Loucy (cell line): Measurements from ENCODE around the gene SLC12A4.
"Not testable (repeated sequence)": the region's sequence is repeated elsewhere in the genome, so short reads cannot be mapped to it uniquely, and the experiment has no call there.

Experiments used
- H2AFZ ChIP-seq: fragments of 200-600 bp; sonication (generic); 2 replicates; pipeline ENCODE4 v1.6.0; 2016; ENCODE audit warnings: antibody characterized with exemption, mild to moderate bottlenecking, low read length, moderate library complexity
- H3F3A ChIP-seq: fragments of 200-600 bp; 2 replicates; pipeline ENCODE4 v1.6.0; 2016; ENCODE audit warnings: antibody characterized with exemption, low read depth, mild to moderate bottlenecking
- H3K27me3 ChIP-seq: fragments of 200-600 bp; sonication (generic); 2 replicates; pipeline ENCODE4 v1.6.1; 2014; ENCODE audit warnings: low read length, mild to moderate bottlenecking; ENCODE audit not compliant: insufficient read depth, poor library complexity, severe bottlenecking
- H3K36me3 ChIP-seq: fragments of 200-600 bp; sonication (generic); 2 replicates; pipeline ENCODE4 v1.6.1; 2016; ENCODE audit warnings: low read length; ENCODE audit not compliant: insufficient read depth
- H3K4me1 ChIP-seq: fragments of 200-600 bp; sonication (generic); 2 replicates; pipeline ENCODE4 v1.5.1; 2014; ENCODE audit warnings: low read length, mild to moderate bottlenecking; ENCODE audit not compliant: insufficient read depth, poor library complexity, severe bottlenecking
- H3K4me2 ChIP-seq: fragments of 200-600 bp; sonication (generic); 2 replicates; pipeline ENCODE4 v1.6.0; 2014; ENCODE audit warnings: antibody characterized with exemption, low read length, low read depth, mild to moderate bottlenecking; ENCODE audit not compliant: poor library complexity, severe bottlenecking
- H3K4me3 ChIP-seq: fragments of 200-600 bp; sonication (generic); 2 replicates; pipeline ENCODE4 v1.5.1; 2014; ENCODE audit warnings: low read length, mild to moderate bottlenecking, mixed read lengths; ENCODE audit not compliant: poor library complexity, severe bottlenecking
- H3K79me2 ChIP-seq: fragments of 200-600 bp; sonication (generic); 2 replicates; pipeline ENCODE4 v1.6.1; 2014; ENCODE audit warnings: low read length; ENCODE audit not compliant: insufficient read depth
- H3K9ac ChIP-seq: fragments of 200-600 bp; sonication (generic); 2 replicates; pipeline ENCODE4 v1.6.0; 2014; ENCODE audit warnings: mild to moderate bottlenecking, low read depth, low read length, moderate library complexity; ENCODE audit not compliant: poor library complexity, severe bottlenecking
- H3K9me2 ChIP-seq: fragments of 200-600 bp; sonication (generic); replicated peaks from 2 replicates; pipeline ENCODE4 v1.6.1; 2016; ENCODE audit warnings: low read depth, low read length, mixed read lengths
- H3K9me3 ChIP-seq: fragments of 200-600 bp; sonication (generic); 2 replicates; pipeline ENCODE4 v1.6.1; 2014; ENCODE audit warnings: mild to moderate bottlenecking, antibody characterized with exemption, low read length, low read depth; ENCODE audit not compliant: insufficient read depth
- H4K20me1 ChIP-seq: fragments of 200-600 bp; sonication (generic); 2 replicates; pipeline ENCODE4 v1.6.0; 2014; ENCODE audit warnings: antibody characterized with exemption, low read length, mild to moderate bottlenecking; ENCODE audit not compliant: insufficient read depth, poor library complexity, severe bottlenecking
- EZH2phosphoT487 ChIP-seq: fragments of 200-600 bp; IDR thresholded peaks from 2 replicates; pipeline ENCODE4 v1.6.1; 2018; ENCODE audit warnings: antibody characterized with exemption, mild to moderate bottlenecking, moderate library complexity, borderline replicate concordance
- TF ChIP-seq, protein P1 (sequence below): fragments of 200-600 bp; sonication (generic); conservative IDR thresholded peaks from 2 replicates; pipeline ENCODE4 v1.5.1; 2014; ENCODE audit warnings: mild to moderate bottlenecking, antibody characterized with exemption, low read length

The SLC12A4 gene

DNA sequence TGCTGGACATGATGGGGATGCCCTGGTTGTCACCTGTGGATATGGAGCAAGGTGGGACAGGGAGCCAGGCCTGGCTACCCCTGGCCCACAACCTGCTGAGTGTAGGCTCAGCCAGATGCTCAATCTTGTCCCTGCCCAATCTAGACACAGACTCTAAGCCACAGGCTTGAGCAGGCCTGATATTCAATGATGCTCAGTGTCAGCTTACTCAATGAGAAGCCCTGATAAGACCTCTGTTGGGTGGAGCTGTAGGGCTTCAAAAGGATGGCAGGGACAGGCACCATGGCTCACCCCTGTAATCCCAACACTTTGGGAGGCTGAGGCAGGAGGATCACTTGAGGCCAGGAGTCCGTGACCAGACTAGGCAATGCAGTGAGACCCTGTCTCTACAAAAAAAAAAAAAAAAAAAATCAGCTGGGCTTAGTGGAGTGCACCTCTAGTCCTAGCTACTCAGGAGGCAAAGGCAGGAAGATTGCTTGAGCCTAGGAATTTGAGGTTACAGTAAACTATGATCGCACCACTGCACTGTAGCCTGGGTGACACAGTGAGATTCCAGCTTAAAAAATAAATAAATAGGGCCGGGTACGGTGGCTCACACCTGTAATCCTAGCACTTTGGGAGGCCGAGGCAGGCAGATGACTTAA is 27.9 kb downstream of the SLC12A4 start:
- no peak overlapping the region for H3K4me3 ChIP-seq
- no peaks in the 10 kb centered on the region for H3K9me2 ChIP-seq
- TF ChIP-seq EZH2phosphoT487: no peak
- TF ChIP-seq, protein P1, sequence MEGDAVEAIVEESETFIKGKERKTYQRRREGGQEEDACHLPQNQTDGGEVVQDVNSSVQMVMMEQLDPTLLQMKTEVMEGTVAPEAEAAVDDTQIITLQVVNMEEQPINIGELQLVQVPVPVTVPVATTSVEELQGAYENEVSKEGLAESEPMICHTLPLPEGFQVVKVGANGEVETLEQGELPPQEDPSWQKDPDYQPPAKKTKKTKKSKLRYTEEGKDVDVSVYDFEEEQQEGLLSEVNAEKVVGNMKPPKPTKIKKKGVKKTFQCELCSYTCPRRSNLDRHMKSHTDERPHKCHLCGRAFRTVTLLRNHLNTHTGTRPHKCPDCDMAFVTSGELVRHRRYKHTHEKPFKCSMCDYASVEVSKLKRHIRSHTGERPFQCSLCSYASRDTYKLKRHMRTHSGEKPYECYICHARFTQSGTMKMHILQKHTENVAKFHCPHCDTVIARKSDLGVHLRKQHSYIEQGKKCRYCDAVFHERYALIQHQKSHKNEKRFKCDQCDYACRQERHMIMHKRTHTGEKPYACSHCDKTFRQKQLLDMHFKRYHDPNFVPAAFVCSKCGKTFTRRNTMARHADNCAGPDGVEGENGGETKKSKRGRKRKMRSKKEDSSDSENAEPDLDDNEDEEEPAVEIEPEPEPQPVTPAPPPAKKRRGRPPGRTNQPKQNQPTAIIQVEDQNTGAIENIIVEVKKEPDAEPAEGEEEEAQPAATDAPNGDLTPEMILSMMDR: no peak
- H3K36me3 ChIP-seq: no peaks in the 10 kb centered on the region
- no peaks in the 10 kb centered on the region; the same call in 1 of the 2 replicates for H3F3A ChIP-seq
- peaks cover 19% of the 10 kb centered on the region for H3K4me1 ChIP-seq
- no peak overlapping the region for H3K4me2 ChIP-seq
- H3K27me3 ChIP-seq: no peaks in the 10 kb centered on the region
- no peaks in the 10 kb centered on the region for H3K9me3 ChIP-seq
- H3K79me2 ChIP-seq: peaks cover 24% of the 10 kb centered on the region
- H3K9ac ChIP-seq: no peak overlapping the region
- H2AFZ ChIP-seq: no peak overlapping the region
- H4K20me1 ChIP-seq: no peaks in the 10 kb centered on the region

DNA sequence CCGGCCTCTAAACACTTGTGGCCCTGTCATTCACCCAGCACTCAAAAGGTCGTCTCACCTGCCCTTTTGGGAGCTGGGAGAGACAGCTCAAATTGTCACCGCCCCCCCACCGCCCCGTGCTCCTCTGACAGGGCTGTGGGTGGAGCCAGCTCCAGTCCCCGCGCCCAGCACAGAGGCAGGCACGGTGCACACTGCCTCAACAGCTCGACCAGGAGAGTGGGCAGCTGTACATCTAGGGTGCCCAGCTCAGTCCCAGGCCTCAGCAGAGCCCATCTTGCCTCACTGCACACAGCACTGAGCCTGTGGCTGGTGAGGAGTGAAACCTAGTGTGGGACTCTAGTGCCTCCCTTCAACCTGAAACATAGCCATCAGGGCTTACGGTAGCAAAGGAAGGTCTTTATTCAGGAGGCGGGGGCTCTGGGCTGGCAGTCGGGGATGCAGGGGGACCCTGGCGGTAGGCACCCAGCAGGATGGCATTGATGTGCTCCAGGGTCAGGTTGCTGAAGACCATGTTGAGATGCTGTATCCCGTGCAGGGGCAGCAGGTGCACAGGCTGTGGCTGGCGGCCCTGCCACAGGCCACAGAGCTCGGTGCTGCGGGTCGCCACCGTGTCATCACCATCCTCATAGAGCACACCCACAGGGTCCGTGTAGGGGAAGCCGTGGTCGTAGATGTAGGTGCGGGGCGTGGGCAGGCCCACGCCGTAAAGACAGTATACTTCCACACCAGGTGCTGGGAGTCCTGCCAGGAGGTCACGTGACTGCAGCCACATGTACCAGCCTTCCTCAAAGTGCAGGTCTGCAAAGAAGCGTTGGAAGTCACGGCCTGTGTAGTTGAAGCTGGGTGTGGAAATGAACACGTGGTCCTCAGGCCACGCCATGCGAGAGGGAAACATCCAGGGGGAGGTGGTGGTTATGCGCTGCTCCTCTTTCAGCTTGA is 28.7 kb downstream of the SLC12A4 start:
- H3K4me3 ChIP-seq: no peak overlapping the region
- no peak overlapping the region for H2AFZ ChIP-seq
- H3K9ac ChIP-seq: no peak overlapping the region
- no peak overlapping the region for H3K4me2 ChIP-seq
- peaks cover 30% of the 10 kb centered on the region for H3K79me2 ChIP-seq
- no peaks in the 10 kb centered on the region; the same call in 1 of the 2 replicates for H3F3A ChIP-seq
- no peaks in the 10 kb centered on the region for H3K9me2 ChIP-seq
- peaks cover 24% of the 10 kb centered on the region for H3K4me1 ChIP-seq
- H3K9me3 ChIP-seq: no peaks in the 10 kb centered on the region
- no peaks in the 10 kb centered on the region for H3K27me3 ChIP-seq
- H3K36me3 ChIP-seq: no peaks in the 10 kb centered on the region
- TF ChIP-seq, protein P1: no peak
- H4K20me1 ChIP-seq: peaks cover 7% of the 10 kb centered on the region

DNA sequence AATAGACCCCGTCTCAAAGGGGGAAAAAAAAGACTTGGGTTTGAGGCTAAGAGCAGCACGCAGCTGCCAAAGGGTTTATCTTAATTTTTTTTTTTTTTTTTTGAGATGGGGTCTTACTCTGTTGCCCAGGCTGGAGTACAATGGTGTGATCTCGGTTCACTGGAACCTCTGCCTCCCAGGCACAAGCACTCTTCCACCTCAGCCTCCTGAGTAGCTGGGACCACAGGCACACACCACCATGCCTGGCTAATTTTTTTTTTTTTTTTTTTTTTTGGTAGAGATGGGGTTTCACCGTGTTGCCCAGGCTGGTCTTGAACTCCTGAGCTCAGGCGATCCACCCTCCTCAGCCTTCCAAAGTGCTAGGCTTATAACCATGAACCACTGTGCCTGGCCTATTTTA is 30.7 kb downstream of the SLC12A4 start:
- Histone ChIP-seq H3K4me2 (peak overlapping the region; percentile 84), H3K9ac (peak overlapping the region; percentile 96), H3K4me1 (peaks cover 24% of the 10 kb centered on the region), H3K4me3 (peak overlapping the region; percentile 80), H3K79me2 (peaks cover 30% of the 10 kb centered on the region)
- not testable (repeated sequence) for H4K20me1 ChIP-seq, H2AFZ ChIP-seq, H3F3A ChIP-seq, H3K9me2 ChIP-seq, H3K36me3 ChIP-seq, H3K27me3 ChIP-seq, H3K9me3 ChIP-seq
